GM10266 (cell line): ENCODE data around the gene ZNF420.
A peak's percentile ranks its signal among the peaks of the same experiment; 100 is the strongest.

Experiments
- DNase-seq: peaks from one replicate; pipeline ENCODE4 v3.0.0; 2012; ENCODE audit errors: extremely low spot score
- TF ChIP-seq, protein P1 (sequence below): IDR thresholded peaks from 2 replicates; pipeline ENCODE4 v1.5.1; 2012; ENCODE audit warnings: mild to moderate bottlenecking, low read depth; ENCODE audit not compliant: control insufficient read depth, insufficient read depth; ENCODE audit errors: missing control alignments

ZNF420 gene

DNA sequence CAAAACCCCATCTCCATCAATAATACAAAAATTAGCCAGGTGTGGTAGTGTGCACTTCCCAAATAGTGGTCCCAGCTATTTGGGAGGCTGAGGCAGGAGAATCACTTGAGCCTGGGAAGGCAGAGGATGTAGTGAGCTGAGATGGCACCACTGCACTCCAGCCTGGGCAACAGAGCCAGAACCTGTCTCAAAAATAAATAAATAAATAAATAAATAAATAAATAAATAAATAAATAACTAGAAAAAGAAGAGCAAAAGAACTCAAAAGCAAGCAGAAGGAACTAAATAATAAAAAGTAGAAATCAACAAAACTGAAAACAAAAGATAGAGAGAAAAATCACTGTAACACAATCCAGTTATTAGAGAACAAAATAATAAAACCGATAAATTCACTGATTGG is 81.9 kb downstream of the ZNF420 start:
- no peak for DNase-seq
- TF ChIP-seq, protein P1, sequence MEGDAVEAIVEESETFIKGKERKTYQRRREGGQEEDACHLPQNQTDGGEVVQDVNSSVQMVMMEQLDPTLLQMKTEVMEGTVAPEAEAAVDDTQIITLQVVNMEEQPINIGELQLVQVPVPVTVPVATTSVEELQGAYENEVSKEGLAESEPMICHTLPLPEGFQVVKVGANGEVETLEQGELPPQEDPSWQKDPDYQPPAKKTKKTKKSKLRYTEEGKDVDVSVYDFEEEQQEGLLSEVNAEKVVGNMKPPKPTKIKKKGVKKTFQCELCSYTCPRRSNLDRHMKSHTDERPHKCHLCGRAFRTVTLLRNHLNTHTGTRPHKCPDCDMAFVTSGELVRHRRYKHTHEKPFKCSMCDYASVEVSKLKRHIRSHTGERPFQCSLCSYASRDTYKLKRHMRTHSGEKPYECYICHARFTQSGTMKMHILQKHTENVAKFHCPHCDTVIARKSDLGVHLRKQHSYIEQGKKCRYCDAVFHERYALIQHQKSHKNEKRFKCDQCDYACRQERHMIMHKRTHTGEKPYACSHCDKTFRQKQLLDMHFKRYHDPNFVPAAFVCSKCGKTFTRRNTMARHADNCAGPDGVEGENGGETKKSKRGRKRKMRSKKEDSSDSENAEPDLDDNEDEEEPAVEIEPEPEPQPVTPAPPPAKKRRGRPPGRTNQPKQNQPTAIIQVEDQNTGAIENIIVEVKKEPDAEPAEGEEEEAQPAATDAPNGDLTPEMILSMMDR, result no peak

DNA sequence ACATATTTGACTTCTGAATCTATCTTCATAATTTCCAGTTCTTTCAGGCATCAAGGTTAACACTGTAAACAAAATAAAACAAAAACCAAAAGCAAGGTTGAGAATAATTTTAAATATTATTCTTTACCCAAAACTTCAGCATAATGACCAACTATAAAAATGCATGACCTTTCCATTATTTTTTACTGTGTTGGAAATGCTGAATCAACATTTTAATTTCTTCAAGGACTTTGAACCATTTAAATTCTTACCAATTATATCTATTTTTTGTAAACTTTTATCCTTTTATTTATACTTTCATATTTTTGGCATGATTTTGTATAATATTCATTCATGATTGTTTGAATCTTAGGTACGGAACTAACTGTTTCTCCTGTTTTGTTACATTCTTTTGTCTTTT is 87.4 kb downstream of the ZNF420 start:
- DNase-seq, result no peak
- TF ChIP-seq, protein P1, result no peak

DNA sequence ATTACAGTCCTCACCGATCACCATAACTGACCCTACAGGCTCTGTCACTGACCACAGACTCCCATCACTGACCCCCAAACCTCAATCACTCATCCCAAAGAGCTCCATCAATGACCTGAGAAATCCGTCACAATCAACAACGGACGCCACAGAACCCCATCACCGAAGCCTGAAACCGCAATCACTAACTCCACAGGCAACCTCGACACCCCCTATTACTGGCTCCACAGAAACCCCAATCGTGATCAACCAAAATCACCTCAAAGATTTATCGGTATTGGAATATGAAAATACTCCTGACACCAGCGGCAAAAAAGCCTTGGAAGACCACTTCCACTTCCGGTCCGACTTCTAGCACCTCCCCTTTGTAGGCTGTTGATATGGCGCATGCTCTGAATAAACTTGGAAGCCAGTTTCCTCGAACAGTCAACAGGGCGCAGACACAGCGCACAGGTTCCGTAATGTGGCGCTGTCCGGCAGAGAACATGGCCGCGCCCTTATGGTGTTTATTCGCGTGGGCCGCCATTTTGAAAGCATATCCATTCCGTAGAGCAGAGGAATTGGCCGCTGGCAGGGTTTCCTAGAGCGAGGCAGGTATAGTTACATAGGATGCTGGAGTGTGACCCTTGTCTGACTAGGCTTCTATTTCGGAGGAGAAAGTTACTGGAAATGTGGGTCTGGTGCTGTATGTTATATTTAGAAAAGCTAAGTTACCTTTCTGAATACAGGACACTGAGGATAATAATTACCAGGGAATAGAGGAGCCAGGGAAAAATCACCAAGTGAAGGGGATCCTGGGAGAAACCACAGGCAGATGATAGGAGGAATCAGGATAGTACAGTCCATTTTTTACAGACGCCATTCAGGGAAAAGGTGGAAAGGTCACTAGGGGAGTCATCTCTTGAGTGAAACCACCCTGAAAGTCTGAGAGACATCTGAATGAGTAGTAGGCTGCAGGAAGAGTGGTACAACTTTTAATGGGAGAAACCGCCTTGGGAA is 94.4 kb downstream of the ZNF420 start, which contains the start of gene ZNF585A:
Gene ZNF585A, minus strand, starts transcription at position 328 of the 999 bp plus-strand sequence. CDS start 2,785 bp downstream, outside the sequence.
- TF ChIP-seq, protein P1, result no peak
- DNase-seq, result peak; percentile 82
